Measurements from ENCODE around the gene IQCE. TPM values are rescaled to one million over a fixed set of nuclear protein-coding genes. Genes with fewer than 3 reads are reported as not detected.

The IQCE gene
- total RNA-seq, 4 donors from 2014 or later = 27.2 to 187 (median 55.5) TPM

DNA sequence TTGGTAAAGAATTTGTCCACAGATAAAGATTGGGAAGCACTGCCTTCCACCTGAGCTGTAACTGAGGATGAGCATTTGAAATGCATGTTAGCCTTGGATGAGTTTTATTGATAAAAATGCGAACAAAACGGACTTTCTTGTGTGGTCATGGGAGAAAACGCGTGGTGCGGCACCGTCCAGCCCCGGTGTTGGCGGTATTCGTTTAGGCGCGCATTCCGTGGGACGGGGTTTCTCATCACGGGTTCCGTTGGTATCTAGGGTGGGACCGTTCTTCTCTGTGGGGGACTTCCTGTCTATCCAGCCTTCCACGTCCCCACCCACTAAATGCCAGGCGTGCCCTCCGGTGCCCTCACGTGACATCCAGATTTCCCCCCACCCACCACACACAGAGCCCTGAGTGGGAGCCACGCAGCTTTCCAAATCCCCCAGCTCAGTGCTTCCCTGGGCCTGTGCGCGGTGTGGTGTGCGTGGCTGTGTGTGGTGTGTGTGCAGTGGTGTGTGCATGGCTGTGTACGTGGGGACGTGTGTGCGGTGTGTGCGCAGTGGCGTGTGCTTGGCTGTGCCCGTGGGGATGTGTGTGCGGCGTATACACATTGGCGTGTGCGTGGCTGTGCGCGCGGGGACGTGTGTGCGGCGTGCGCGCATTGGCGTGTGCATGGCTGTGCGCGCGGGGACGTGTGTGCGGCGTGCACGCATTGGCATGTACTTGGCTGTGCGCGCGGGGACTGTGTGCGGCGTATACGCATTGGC is 18.1 kb downstream of the IQCE start:
- DNase-seq = no peak
- WGBS, 2 donors (ENCODE audit: low coverage in 1 of 2) = 92 to 97% methylated on average over 11 to 56 of the region's 56 CpGs
- H3K27me3 ChIP-seq = no peaks in the 10 kb centered on the region
- in situ Hi-C loops (cut with MboI; ENCODE audit: low pct_ligation_motif_present in 1 of 4, low pct_unique_long_range_greater_than_20kb in 1 of 4, low sequenced_read_pairs in 3 of 4) (no loop called here), intact Hi-C loops (cut with DNase I; ENCODE audit: low total_unique reads) (no loop called here)
- H3K36me3 ChIP-seq = peaks cover 0 to 15% (median 3%) of the 10 kb centered on the region in 4 donors
- no peaks in the 10 kb centered on the region for H3K4me1 ChIP-seq
- TF ChIP-seq, protein P1, sequence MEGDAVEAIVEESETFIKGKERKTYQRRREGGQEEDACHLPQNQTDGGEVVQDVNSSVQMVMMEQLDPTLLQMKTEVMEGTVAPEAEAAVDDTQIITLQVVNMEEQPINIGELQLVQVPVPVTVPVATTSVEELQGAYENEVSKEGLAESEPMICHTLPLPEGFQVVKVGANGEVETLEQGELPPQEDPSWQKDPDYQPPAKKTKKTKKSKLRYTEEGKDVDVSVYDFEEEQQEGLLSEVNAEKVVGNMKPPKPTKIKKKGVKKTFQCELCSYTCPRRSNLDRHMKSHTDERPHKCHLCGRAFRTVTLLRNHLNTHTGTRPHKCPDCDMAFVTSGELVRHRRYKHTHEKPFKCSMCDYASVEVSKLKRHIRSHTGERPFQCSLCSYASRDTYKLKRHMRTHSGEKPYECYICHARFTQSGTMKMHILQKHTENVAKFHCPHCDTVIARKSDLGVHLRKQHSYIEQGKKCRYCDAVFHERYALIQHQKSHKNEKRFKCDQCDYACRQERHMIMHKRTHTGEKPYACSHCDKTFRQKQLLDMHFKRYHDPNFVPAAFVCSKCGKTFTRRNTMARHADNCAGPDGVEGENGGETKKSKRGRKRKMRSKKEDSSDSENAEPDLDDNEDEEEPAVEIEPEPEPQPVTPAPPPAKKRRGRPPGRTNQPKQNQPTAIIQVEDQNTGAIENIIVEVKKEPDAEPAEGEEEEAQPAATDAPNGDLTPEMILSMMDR (IDR thresholded peaks at IDR 0.05) = no peak
- TF ChIP-seq POLR2AphosphoS5 (IDR thresholded peaks at IDR 0.05) (no peak), EP300 (IDR thresholded peaks at IDR 0.05; ENCODE audit: low read depth) (no peak), POLR2A (IDR thresholded peaks at IDR 0.05) (no peak)
- H3K4me3 ChIP-seq = no peak overlapping the region
- H3K9me3 ChIP-seq = no peaks in the 10 kb centered on the region
- no peak overlapping the region for H3K27ac ChIP-seq

DNA sequence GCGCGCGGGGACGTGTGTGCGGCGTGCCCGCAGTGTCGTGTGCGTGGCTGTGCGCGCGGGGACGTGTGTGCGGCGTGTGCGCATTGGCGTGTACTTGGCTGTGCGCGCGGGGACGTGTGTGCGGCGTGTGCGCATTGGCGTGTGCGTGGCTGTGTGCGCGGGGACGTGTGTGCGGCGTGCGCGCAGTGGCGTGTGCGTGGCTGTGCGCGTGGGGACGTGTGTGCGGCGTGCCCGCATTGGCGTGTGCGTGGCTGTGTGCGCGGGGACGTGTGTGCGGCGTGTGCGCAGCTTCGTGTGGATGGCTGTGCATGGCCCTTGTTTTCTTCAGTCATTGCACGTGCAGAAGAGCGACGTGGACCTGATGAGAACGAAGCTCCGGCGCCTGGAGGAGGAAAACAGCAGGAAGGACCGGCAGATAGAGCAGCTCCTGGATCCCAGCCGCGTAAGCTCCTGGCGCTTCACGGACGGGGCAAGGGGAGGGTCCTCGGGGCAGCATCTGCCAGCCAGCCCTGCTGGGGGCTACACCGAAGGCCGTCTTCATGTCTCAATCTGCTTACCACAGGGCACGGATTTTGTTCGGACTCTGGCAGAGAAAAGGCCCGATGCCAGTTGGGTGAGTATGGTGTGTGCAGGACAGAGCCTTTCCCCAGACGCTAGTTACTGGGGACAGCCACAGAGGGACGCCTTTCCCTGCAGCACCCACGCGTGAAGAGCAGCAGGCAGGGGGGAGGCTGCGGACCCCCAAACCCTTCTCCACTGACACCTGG is 19.3 kb downstream of the IQCE start:
- no peaks in the 10 kb centered on the region for H3K9me3 ChIP-seq
- H3K4me3 ChIP-seq = no peak overlapping the region
- in situ Hi-C loops (cut with MboI; ENCODE audit: low pct_ligation_motif_present in 1 of 4, low pct_unique_long_range_greater_than_20kb in 1 of 4, low sequenced_read_pairs in 3 of 4) = no loop called here
- DNase-seq = no peak
- H3K27ac ChIP-seq = no peak overlapping the region
- intact Hi-C loops (cut with DNase I; ENCODE audit: low total_unique reads) = no loop called here
- H3K27me3 ChIP-seq = no peaks in the 10 kb centered on the region
- TF ChIP-seq, protein P1 (IDR thresholded peaks at IDR 0.05) = no peak
- TF ChIP-seq POLR2A (IDR thresholded peaks at IDR 0.05) (no peak), POLR2AphosphoS5 (IDR thresholded peaks at IDR 0.05) (no peak), EP300 (IDR thresholded peaks at IDR 0.05; ENCODE audit: low read depth) (no peak)
- H3K36me3 ChIP-seq = peaks cover 0 to 14% (median 0%) of the 10 kb centered on the region in 4 donors
- 94 to 100% methylated on average over 2 to 73 of the region's 73 CpGs for WGBS, 2 donors (ENCODE audit: low coverage in 1 of 2)
- H3K4me1 ChIP-seq = no peaks in the 10 kb centered on the region

DNA sequence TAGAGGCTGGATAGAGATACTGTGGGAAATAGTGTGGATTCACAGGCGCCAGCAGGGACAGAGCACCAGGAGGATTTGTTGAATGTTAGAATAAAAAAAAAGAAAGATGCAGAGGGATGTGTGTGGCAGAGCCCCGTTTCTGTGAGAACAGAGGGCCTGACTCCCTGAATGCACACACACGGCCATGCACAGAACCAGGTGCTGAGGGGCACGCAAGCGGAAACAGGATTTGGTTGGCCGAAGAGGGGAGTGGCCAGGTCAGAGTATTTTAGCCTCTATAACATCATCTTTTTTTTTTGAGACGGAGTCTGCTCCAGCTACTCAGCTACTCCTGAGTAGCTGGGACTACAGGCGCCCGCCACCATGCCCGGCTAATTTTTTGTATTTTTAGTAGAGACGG is 21.9 kb downstream of the IQCE start:
- Histone ChIP-seq H3K4me3 (no peak overlapping the region), H3K9me3 (no peaks in the 10 kb centered on the region), H3K27me3 (no peaks in the 10 kb centered on the region), H3K4me1 (no peaks in the 10 kb centered on the region), H3K36me3 (peaks cover 0 to 17% (median 3%) of the 10 kb centered on the region in 4 donors), H3K27ac (no peak overlapping the region)
- no peak for TF ChIP-seq EP300 (IDR thresholded peaks at IDR 0.05; ENCODE audit: low read depth)
- TF ChIP-seq, protein P1 (IDR thresholded peaks at IDR 0.05) = no peak
- TF ChIP-seq POLR2AphosphoS5 (IDR thresholded peaks at IDR 0.05) = no peak
- no peak for TF ChIP-seq POLR2A (IDR thresholded peaks at IDR 0.05)
- WGBS, 2 donors (ENCODE audit: low coverage in 1 of 2) = 91 to 92% methylated on average over 10 to 11 of the region's 11 CpGs
- in situ Hi-C loops (cut with MboI; ENCODE audit: low pct_ligation_motif_present in 1 of 4, low pct_unique_long_range_greater_than_20kb in 1 of 4, low sequenced_read_pairs in 3 of 4) (no loop called here), intact Hi-C loops (cut with DNase I; ENCODE audit: low total_unique reads) (no loop called here)
- no peak for DNase-seq

DNA sequence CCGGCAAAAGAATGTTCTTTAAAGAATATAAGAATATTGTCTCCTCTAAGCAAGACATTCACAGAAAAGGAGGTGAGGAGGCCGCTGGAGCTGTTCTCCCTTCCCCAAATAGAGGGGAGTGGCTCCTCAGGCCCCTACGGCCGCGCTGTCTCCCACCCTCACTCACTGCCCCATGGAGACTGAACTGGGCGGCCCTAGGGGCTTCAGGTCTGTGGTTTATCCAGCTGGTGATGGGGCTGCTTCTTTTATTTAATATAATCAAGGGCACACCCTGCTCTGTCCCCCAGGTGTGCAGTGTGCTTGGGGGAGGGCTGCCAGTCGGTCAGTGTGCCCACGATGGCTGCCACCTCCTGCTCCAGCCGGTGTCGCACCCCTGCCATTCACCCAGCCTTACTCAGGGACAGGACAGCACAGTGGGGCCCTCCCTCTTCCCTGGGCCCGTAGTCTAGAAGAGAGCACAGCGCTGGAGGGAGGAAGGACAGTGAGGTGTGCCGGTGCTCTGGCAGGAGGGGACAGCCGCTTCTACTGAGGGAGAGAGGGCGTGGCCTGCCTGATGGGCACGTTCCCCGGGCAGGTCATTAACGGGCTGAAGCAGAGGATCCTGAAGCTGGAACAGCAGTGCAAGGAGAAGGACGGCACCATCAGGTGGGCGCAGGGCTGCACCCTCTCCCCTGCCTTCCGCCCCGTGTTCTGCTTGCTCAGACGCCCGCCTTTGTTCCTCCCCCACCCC is 23.4 kb downstream of the IQCE start:
- 75 to 77% methylated on average over 11 to 23 of the region's 24 CpGs for WGBS, 2 donors (ENCODE audit: low coverage in 1 of 2)
- no peak for DNase-seq
- Histone ChIP-seq H3K9me3 (no peaks in the 10 kb centered on the region), H3K27me3 (no peaks in the 10 kb centered on the region), H3K4me1 (no peaks in the 10 kb centered on the region), H3K4me3 (no peak overlapping the region), H3K36me3 (peaks cover 0 to 17% (median 3%) of the 10 kb centered on the region in 4 donors), H3K27ac (no peak overlapping the region)
- in situ Hi-C loops (cut with MboI; ENCODE audit: low pct_ligation_motif_present in 1 of 4, low pct_unique_long_range_greater_than_20kb in 1 of 4, low sequenced_read_pairs in 3 of 4) (no loop called here), intact Hi-C loops (cut with DNase I; ENCODE audit: low total_unique reads) (no loop called here)
- TF ChIP-seq POLR2AphosphoS5 (IDR thresholded peaks at IDR 0.05) = no peak
- TF ChIP-seq EP300 (IDR thresholded peaks at IDR 0.05; ENCODE audit: low read depth) = no peak
- TF ChIP-seq, protein P1 (IDR thresholded peaks at IDR 0.05) = no peak
- TF ChIP-seq POLR2A (IDR thresholded peaks at IDR 0.05) = no peak
